PC-9 (cell line): ENCODE data around the gene CD19.

Experiments used
- CTCF ChIP-seq: fragments of 200-600 bp; sonication (generic); conservative IDR thresholded peaks from 2 replicates; pipeline ENCODE4 v1.6.1; 2017; ENCODE audit warnings: mixed run types, antibody characterized with exemption, mild to moderate bottlenecking, moderate library complexity
- EZH2 ChIP-seq: fragments of 200-600 bp; sonication (generic); IDR thresholded peaks from 2 replicates; pipeline ENCODE4 v1.8.0; 2017; ENCODE audit warnings: antibody characterized with exemption, low read depth

GRCh38 chr16:28886945-28887344 lies 44.8 kb upstream of the CD19 start:
- TF ChIP-seq CTCF: no peak
- no peak for TF ChIP-seq EZH2
